GM23248 (cell line): ENCODE results near the gene CNIH3.

ENCODE experiments used
- EZH2 ChIP-seq: fragments of 200-600 bp; sonication (generic); IDR thresholded peaks from 2 replicates; pipeline ENCODE4 v1.6.1; 2018; ENCODE audit warnings: antibody characterized with exemption, mild to moderate bottlenecking; ENCODE audit not compliant: insufficient read depth, poor library complexity, severe bottlenecking
- EZH2phosphoT487 ChIP-seq: fragments of 200-600 bp; sonication (generic); IDR thresholded peaks from 2 replicates; pipeline ENCODE4 v1.6.1; 2018; ENCODE audit warnings: antibody characterized with exemption, moderate library complexity, mild to moderate bottlenecking, low read depth; ENCODE audit not compliant: insufficient read depth

- TF ChIP-seq EZH2 = no peak
- TF ChIP-seq EZH2phosphoT487 = 0 out of 2 replicates have a peak, but pooled peaks have one; percentile 53
Measured at GRCh38 chr1:224727351-224728289, 111.5 kb downstream of the CNIH3 start.
